Hepatocyte (in vitro differentiated cells): ENCODE measurements around the gene RPS6KA2.

Experiments
- EZH2 ChIP-seq: fragments of 200-600 bp; sonication (generic); IDR thresholded peaks from 2 replicates; pipeline ENCODE4 v1.6.1; 2016; ENCODE audit warnings: antibody characterized with exemption, mild to moderate bottlenecking, borderline replicate concordance
- EZH2phosphoT487 ChIP-seq: fragments of 200-600 bp; sonication (generic); IDR thresholded peaks from one replicate; pipeline ENCODE4 v1.6.1; 2018; ENCODE audit warnings: antibody characterized with exemption, mild to moderate bottlenecking, low read depth, moderate library complexity; ENCODE audit not compliant: unreplicated experiment, severe bottlenecking
- TF ChIP-seq, protein P1 (sequence below): fragments of 200-600 bp; sonication (generic); IDR thresholded peaks from 2 replicates; pipeline ENCODE4 v1.5.1; 2016; ENCODE audit warnings: antibody characterized with exemption, mild to moderate bottlenecking; ENCODE audit not compliant: poor library complexity

DNA sequence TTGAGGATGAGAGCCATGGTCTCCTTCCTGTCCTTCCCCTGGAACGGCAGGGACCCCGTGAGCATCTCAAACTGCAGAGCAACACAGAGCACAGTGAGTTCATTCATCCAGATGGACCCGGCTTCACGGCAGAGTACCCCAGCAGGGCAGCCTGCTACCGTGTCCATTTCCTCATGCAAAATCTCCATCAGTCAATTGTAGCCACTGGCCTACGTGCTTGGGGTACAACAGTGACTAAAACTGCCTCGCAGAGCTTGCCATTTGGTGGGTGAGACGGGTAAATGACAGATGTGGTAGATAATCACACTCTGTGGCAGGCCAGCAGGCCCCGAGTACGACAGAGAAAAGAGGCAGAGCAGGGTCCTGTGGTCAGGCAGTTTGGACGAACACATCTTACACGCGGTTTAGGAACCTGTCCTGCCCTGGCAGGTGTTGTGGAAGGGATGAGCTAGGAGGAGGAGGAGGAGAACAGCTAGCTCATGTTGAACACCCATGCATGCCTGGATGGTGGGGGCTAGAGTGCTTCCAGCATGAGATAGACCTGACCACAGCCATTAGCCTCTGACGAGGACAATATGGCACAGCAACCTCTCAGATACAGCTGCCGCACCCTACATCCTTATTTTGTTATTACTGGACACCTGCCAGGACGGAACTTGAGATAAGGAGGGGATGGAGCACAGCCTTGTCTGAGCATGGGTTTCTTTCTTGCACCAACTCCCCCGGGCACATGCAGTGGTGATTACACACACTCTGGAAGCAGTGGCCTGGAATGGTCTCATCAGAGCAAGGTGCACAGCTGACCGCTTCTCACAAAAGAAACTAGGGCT lies 136.2 kb downstream of the RPS6KA2 start:
- TF ChIP-seq EZH2phosphoT487 (no peak), EZH2 (no peak)
- TF ChIP-seq, protein P1, sequence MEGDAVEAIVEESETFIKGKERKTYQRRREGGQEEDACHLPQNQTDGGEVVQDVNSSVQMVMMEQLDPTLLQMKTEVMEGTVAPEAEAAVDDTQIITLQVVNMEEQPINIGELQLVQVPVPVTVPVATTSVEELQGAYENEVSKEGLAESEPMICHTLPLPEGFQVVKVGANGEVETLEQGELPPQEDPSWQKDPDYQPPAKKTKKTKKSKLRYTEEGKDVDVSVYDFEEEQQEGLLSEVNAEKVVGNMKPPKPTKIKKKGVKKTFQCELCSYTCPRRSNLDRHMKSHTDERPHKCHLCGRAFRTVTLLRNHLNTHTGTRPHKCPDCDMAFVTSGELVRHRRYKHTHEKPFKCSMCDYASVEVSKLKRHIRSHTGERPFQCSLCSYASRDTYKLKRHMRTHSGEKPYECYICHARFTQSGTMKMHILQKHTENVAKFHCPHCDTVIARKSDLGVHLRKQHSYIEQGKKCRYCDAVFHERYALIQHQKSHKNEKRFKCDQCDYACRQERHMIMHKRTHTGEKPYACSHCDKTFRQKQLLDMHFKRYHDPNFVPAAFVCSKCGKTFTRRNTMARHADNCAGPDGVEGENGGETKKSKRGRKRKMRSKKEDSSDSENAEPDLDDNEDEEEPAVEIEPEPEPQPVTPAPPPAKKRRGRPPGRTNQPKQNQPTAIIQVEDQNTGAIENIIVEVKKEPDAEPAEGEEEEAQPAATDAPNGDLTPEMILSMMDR, result no peak
